Astrocyte (in vitro differentiated cells and primary cell): ENCODE results near the gene MFSD6. TPM values are rescaled to one million over a fixed set of nuclear protein-coding genes. Genes with fewer than 3 reads are reported as not detected.

ENCODE experiments used
- DNase-seq: peaks from one replicate; pipeline ENCODE4 v3.0.0-alpha.2; 2010; ENCODE audit warnings: low read depth
- FAIRE-seq: peaks from 2 replicates; lab custom pipeline; 2011; peaks lifted over from hg19 to GRCh38; lab: Jason Lieb, UNC
- H2AFZ ChIP-seq: 2 replicates; pipeline ENCODE4 v1.6.0; 2012; ENCODE audit warnings: low read depth, low read length, inconsistent platforms
- H3K27ac ChIP-seq: 2 replicates; pipeline ENCODE4 v1.5.1; 2011; ENCODE audit warnings: low read depth, low read length, inconsistent platforms
- H3K27me3 ChIP-seq: 2 replicates; pipeline ENCODE4 v1.6.0; 2011; ENCODE audit warnings: low read length, inconsistent platforms; ENCODE audit not compliant: insufficient read depth
- H3K36me3 ChIP-seq: 2 replicates; pipeline ENCODE4 v1.5.1; 2011; ENCODE audit warnings: low read length, inconsistent platforms; ENCODE audit not compliant: insufficient read depth
- H3K4me1 ChIP-seq: 2 replicates; pipeline ENCODE4 v1.5.1; 2011; ENCODE audit warnings: low read length, inconsistent platforms; ENCODE audit not compliant: insufficient read depth
- H3K4me2 ChIP-seq: 2 replicates; pipeline ENCODE4 v1.6.0; 2012; ENCODE audit warnings: low read length, inconsistent platforms
- H3K4me3 ChIP-seq: 2 replicates; pipeline ENCODE4 v1.5.1; 2011; ENCODE audit warnings: low read depth, mild to moderate bottlenecking, low read length, inconsistent platforms; ENCODE audit not compliant: insufficient read depth
- H3K79me2 ChIP-seq: 2 replicates; pipeline ENCODE4 v1.6.0; 2012; ENCODE audit warnings: mild to moderate bottlenecking, low read length, inconsistent platforms; ENCODE audit not compliant: insufficient read depth
- H3K9ac ChIP-seq: 2 replicates; pipeline ENCODE4 v1.6.0; 2012; ENCODE audit warnings: mild to moderate bottlenecking, low read length, inconsistent platforms
- H3K9me3 ChIP-seq: 2 replicates; pipeline ENCODE4 v1.5.1; 2012; ENCODE audit warnings: low read depth, mild to moderate bottlenecking, low read length, inconsistent platforms; ENCODE audit not compliant: insufficient read depth
- H4K20me1 ChIP-seq: 2 replicates; pipeline ENCODE4 v1.6.0; 2012; ENCODE audit warnings: low read length, inconsistent platforms; ENCODE audit not compliant: insufficient read depth
- H3K27ac Mint-ChIP-seq: one replicate; pipeline ENCODE4 v1.8.0; 2021; ENCODE audit warnings: mild to moderate bottlenecking, mixed read lengths; ENCODE audit not compliant: unreplicated experiment
- H3K27me3 Mint-ChIP-seq: one replicate; pipeline ENCODE4 v1.8.0; 2021; ENCODE audit warnings: low read depth, mixed read lengths; ENCODE audit not compliant: unreplicated experiment
- H3K36me3 Mint-ChIP-seq: one replicate; pipeline ENCODE4 v1.8.0; 2021; ENCODE audit warnings: low read depth, mixed read lengths; ENCODE audit not compliant: unreplicated experiment
- H3K4me1 Mint-ChIP-seq: one replicate; pipeline ENCODE4 v1.8.0; 2021; ENCODE audit warnings: low read depth, mixed read lengths; ENCODE audit not compliant: unreplicated experiment
- H3K4me3 Mint-ChIP-seq: one replicate; pipeline ENCODE4 v1.8.0; 2021; ENCODE audit warnings: mild to moderate bottlenecking, moderate library complexity, mixed read lengths; ENCODE audit not compliant: unreplicated experiment
- H3K9me3 Mint-ChIP-seq: one replicate; pipeline ENCODE4 v1.8.0; 2021; ENCODE audit warnings: mild to moderate bottlenecking, mixed read lengths; ENCODE audit not compliant: unreplicated experiment
- EZH2 ChIP-seq: IDR thresholded peaks from 2 replicates; pipeline ENCODE4 v1.6.1; 2012; ENCODE audit warnings: mild to moderate bottlenecking, low read length, inconsistent platforms; ENCODE audit not compliant: insufficient read depth
- total RNA-seq: library from RNA; stranded (reverse); gene quantifications from 2 replicates; pipeline ENCODE4 v1.2.1, GENCODE V29; 2021
- TF ChIP-seq, protein P1 (sequence below): IDR thresholded peaks from 2 replicates; pipeline ENCODE4 v1.5.1; 2011; ENCODE audit warnings: low read depth, mild to moderate bottlenecking, inconsistent platforms, low read length, moderate library complexity; ENCODE audit not compliant: insufficient read depth

The MFSD6 gene
- total RNA-seq, 1 donor from 2014 or later = 2.7 TPM

GRCh38 chr2:190360965-190361364 lies 47.2 kb upstream of the MFSD6 start:
- no peak overlapping the region for H2AFZ ChIP-seq
- no peaks in the 10 kb centered on the region for H3K36me3 ChIP-seq
- no peaks in the 10 kb centered on the region for H3K36me3 Mint-ChIP-seq
- no peak overlapping the region for H3K27ac Mint-ChIP-seq
- no peaks in the 10 kb centered on the region for H3K27me3 ChIP-seq
- FAIRE-seq (no peak), DNase-seq (no peak)
- no peaks in the 10 kb centered on the region for H3K9me3 Mint-ChIP-seq
- no peaks in the 10 kb centered on the region for H3K4me1 ChIP-seq
- no peak overlapping the region for H3K4me3 Mint-ChIP-seq
- no peak overlapping the region for H3K4me3 ChIP-seq
- no peaks in the 10 kb centered on the region for H3K9me3 ChIP-seq
- H3K27ac ChIP-seq = no peak overlapping the region
- TF ChIP-seq, protein P1, sequence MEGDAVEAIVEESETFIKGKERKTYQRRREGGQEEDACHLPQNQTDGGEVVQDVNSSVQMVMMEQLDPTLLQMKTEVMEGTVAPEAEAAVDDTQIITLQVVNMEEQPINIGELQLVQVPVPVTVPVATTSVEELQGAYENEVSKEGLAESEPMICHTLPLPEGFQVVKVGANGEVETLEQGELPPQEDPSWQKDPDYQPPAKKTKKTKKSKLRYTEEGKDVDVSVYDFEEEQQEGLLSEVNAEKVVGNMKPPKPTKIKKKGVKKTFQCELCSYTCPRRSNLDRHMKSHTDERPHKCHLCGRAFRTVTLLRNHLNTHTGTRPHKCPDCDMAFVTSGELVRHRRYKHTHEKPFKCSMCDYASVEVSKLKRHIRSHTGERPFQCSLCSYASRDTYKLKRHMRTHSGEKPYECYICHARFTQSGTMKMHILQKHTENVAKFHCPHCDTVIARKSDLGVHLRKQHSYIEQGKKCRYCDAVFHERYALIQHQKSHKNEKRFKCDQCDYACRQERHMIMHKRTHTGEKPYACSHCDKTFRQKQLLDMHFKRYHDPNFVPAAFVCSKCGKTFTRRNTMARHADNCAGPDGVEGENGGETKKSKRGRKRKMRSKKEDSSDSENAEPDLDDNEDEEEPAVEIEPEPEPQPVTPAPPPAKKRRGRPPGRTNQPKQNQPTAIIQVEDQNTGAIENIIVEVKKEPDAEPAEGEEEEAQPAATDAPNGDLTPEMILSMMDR = no peak
- TF ChIP-seq EZH2 = no peak
- no peaks in the 10 kb centered on the region for H3K27me3 Mint-ChIP-seq
- no peak overlapping the region for H3K9ac ChIP-seq
- H4K20me1 ChIP-seq = no peaks in the 10 kb centered on the region
- H3K4me2 ChIP-seq = no peak overlapping the region
- H3K79me2 ChIP-seq = no peaks in the 10 kb centered on the region
- peaks cover 7% of the 10 kb centered on the region for H3K4me1 Mint-ChIP-seq

DNA sequence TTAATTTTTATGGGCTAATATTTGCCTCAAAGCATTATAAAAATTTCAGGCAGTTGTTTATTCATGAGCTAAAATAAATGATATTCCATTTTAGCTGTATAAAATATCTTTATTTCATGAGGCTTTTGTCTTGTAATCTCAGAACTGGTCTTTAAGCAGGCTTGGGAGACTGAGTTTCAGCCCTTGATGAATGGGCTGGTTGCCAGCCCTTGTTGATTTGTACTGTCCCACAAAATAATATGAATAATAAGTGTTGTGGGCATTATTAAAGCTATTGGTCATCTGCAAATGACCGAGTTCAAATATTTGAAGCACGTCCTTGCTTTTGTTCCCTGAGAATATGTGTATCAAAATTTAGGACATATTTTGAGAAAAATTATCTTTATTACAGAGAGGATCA lies 46.6 kb upstream of the MFSD6 start:
- H2AFZ ChIP-seq = no peak overlapping the region
- H3K4me2 ChIP-seq = no peak overlapping the region
- Mint-ChIP-seq H3K4me1 (peaks cover 7% of the 10 kb centered on the region), H3K27me3 (no peaks in the 10 kb centered on the region), H3K4me3 (no peak overlapping the region), H3K36me3 (no peaks in the 10 kb centered on the region), H3K27ac (no peak overlapping the region), H3K9me3 (no peaks in the 10 kb centered on the region)
- no peak overlapping the region for H3K9ac ChIP-seq
- H3K27ac ChIP-seq = no peak overlapping the region
- no peaks in the 10 kb centered on the region for H3K4me1 ChIP-seq
- no peaks in the 10 kb centered on the region for H3K36me3 ChIP-seq
- no peak for DNase-seq
- no peaks in the 10 kb centered on the region for H3K27me3 ChIP-seq
- H3K4me3 ChIP-seq = no peak overlapping the region
- no peak for TF ChIP-seq EZH2
- TF ChIP-seq, protein P1 = no peak
- peaks cover 3% of the 10 kb centered on the region for H4K20me1 ChIP-seq
- FAIRE-seq = no peak
- no peaks in the 10 kb centered on the region for H3K79me2 ChIP-seq
- no peaks in the 10 kb centered on the region for H3K9me3 ChIP-seq

- Histone ChIP-seq H3K4me3 (no peak overlapping the region), H3K9ac (no peak overlapping the region), H3K27ac (no peak overlapping the region), H3K4me1 (no peaks in the 10 kb centered on the region), H3K79me2 (no peaks in the 10 kb centered on the region), H3K4me2 (no peak overlapping the region), H3K36me3 (peaks cover 4% of the 10 kb centered on the region), H2AFZ (no peak overlapping the region), H4K20me1 (peaks cover 3% of the 10 kb centered on the region), H3K9me3 (no peaks in the 10 kb centered on the region), H3K27me3 (no peaks in the 10 kb centered on the region)
- DNase-seq (no peak), FAIRE-seq (no peak)
- Mint-ChIP-seq H3K9me3 (no peaks in the 10 kb centered on the region), H3K4me3 (no peak overlapping the region), H3K27me3 (no peaks in the 10 kb centered on the region), H3K4me1 (peaks cover 7% of the 10 kb centered on the region), H3K36me3 (no peaks in the 10 kb centered on the region), H3K27ac (no peak overlapping the region)
- no peak for TF ChIP-seq EZH2
- TF ChIP-seq, protein P1 = no peak
These were observed 45.3 kb upstream of the MFSD6 start for GRCh38 chr2:190362894-190363293.
